ENCODE data around the gene MMAB.

Gene MMAB

GRCh38 chr12:109581856-109582255, 8.6 kb upstream of the MMAB start:
- no peak for DNase-seq

- no peak for DNase-seq
These were observed 8.0 kb upstream of the MMAB start for GRCh38 chr12:109581334-109581691.

- DNase-seq: no peak
These were observed 7.5 kb upstream of the MMAB start for GRCh38 chr12:109580684-109581333.

GRCh38 chr12:109580272-109580671, 7.0 kb upstream of the MMAB start:
- DNase-seq: no peak

GRCh38 chr12:109579639-109580038, 6.3 kb upstream of the MMAB start:
- no peak for DNase-seq

GRCh38 chr12:109578330-109578927, 5.1 kb upstream of the MMAB start:
- no peak for DNase-seq

GRCh38 chr12:109577311-109577710, 4.0 kb upstream of the MMAB start:
- DNase-seq: no peak

- DNase-seq: no peak
These were observed 2.4 kb upstream of the MMAB start for GRCh38 chr12:109575683-109576082.

- no peak for DNase-seq
These were observed 575 bp upstream of the MMAB start for GRCh38 chr12:109573914-109574244.

GRCh38 chr12:109572506-109572845, 828 bp downstream of the MMAB start:
- no peak for DNase-seq

GRCh38 chr12:109571773-109572505, 1.4 kb downstream of the MMAB start:
- DNase-seq: no peak

GRCh38 chr12:109568486-109568885, 4.8 kb downstream of the MMAB start:
- DNase-seq: no peak

- DNase-seq: no peak
These were observed 5.3 kb downstream of the MMAB start for GRCh38 chr12:109567967-109568366.

GRCh38 chr12:109567296-109567695, 6.0 kb downstream of the MMAB start:
- DNase-seq: no peak

- DNase-seq: no peak
These were observed 6.9 kb downstream of the MMAB start for GRCh38 chr12:109566424-109566823.

GRCh38 chr12:109563291-109564284, 9.7 kb downstream of the MMAB start:
- DNase-seq: no peak

- DNase-seq: no peak
These were observed 10.4 kb downstream of the MMAB start for GRCh38 chr12:109562871-109563270.

GRCh38 chr12:109561711-109562030, 11.6 kb downstream of the MMAB start:
- DNase-seq: no peak

- DNase-seq: no peak
These were observed 12.2 kb downstream of the MMAB start for GRCh38 chr12:109560867-109561710.

- no peak for DNase-seq
These were observed 13.7 kb downstream of the MMAB start for GRCh38 chr12:109559601-109560000.

GRCh38 chr12:109559200-109559505, 14.2 kb downstream of the MMAB start:
- DNase-seq: no peak

GRCh38 chr12:109558374-109559199, 14.7 kb downstream of the MMAB start:
- no peak for DNase-seq

All from 8988T (cell line).